Trophoblast cell (in vitro differentiated cells and primary cell): Measurements from ENCODE around the gene BTBD7.
A peak's percentile ranks its signal among the peaks of the same experiment; 100 is the strongest.

Experiments
- DNase-seq, 2 donors: peaks; one replicate each; pipeline ENCODE4 v3.0.0-alpha.2; 2016
- H2AFZ ChIP-seq: 2 replicates; pipeline ENCODE4 v1.6.1; 2013; ENCODE audit warnings: low read length, moderate library complexity, mild to moderate bottlenecking; ENCODE audit not compliant: insufficient read depth, poor library complexity
- H2AK5ac ChIP-seq: 2 replicates; pipeline ENCODE4 v1.6.1; 2013; ENCODE audit warnings: mild to moderate bottlenecking, low read length
- H2BK120ac ChIP-seq: 2 replicates; pipeline ENCODE4 v1.6.1; 2013; ENCODE audit warnings: low read length, mild to moderate bottlenecking, moderate library complexity; ENCODE audit not compliant: insufficient read depth, poor library complexity
- H2BK12ac ChIP-seq: 2 replicates; pipeline ENCODE4 v1.6.1; 2013; ENCODE audit warnings: mild to moderate bottlenecking, low read length, moderate library complexity
- H2BK5ac ChIP-seq: 2 replicates; pipeline ENCODE4 v1.6.1; 2013; ENCODE audit warnings: low read length, low read depth, moderate library complexity, mild to moderate bottlenecking; ENCODE audit not compliant: poor library complexity
- H3K14ac ChIP-seq: 2 replicates; pipeline ENCODE4 v1.6.1; 2013; ENCODE audit warnings: mild to moderate bottlenecking, low read length
- H3K18ac ChIP-seq: 2 replicates; pipeline ENCODE4 v1.6.1; 2013; ENCODE audit warnings: mild to moderate bottlenecking, low read length
- H3K23ac ChIP-seq: 2 replicates; pipeline ENCODE4 v1.6.1; 2013; ENCODE audit warnings: low read length
- H3K27ac ChIP-seq: 2 replicates; pipeline ENCODE4 v1.5.1; 2013; ENCODE audit warnings: low read depth, mild to moderate bottlenecking, inconsistent platforms, low read length, moderate library complexity
- H3K27me3 ChIP-seq: 2 replicates; pipeline ENCODE4 v1.6.1; 2013; ENCODE audit warnings: inconsistent platforms, mild to moderate bottlenecking, low read length, moderate library complexity; ENCODE audit not compliant: insufficient read depth
- H3K36me3 ChIP-seq, 2 experiments: 1 replicate in 1 of 2; 2 replicates in 1 of 2; pipeline ENCODE4 v1.6.1; 2013; ENCODE audit warnings: low read length in 2 of 2, mild to moderate bottlenecking in 2 of 2, moderate library complexity in 1 of 2; ENCODE audit not compliant: insufficient read depth in 2 of 2, control insufficient read depth in 1 of 2
- H3K4ac ChIP-seq: 2 replicates; pipeline ENCODE4 v1.6.1; 2013; ENCODE audit warnings: low read depth, mild to moderate bottlenecking, low read length, moderate library complexity
- H3K4me1 ChIP-seq, 2 experiments: 1 replicate in 1 of 2; 2 replicates in 1 of 2; pipeline ENCODE4 v1.6.1; 2013; ENCODE audit warnings: low read length in 2 of 2, mild to moderate bottlenecking in 2 of 2, moderate library complexity in 1 of 2; ENCODE audit not compliant: insufficient read depth in 2 of 2, control insufficient read depth in 1 of 2
- H3K4me2 ChIP-seq: 2 replicates; pipeline ENCODE4 v1.6.1; 2013; ENCODE audit warnings: inconsistent platforms, mild to moderate bottlenecking, low read length, moderate library complexity
- H3K4me3 ChIP-seq: 2 replicates; pipeline ENCODE4 v1.5.1; 2013; ENCODE audit warnings: mild to moderate bottlenecking, low read depth, low read length, inconsistent platforms
- H3K79me1 ChIP-seq: one replicate; pipeline ENCODE4 v1.6.1; 2013; ENCODE audit warnings: low read length
- H3K79me2 ChIP-seq: 2 replicates; pipeline ENCODE4 v1.6.1; 2013; ENCODE audit warnings: low read length, mild to moderate bottlenecking; ENCODE audit not compliant: control insufficient read depth, insufficient read depth, poor library complexity
- H3K9ac ChIP-seq: 2 replicates; pipeline ENCODE4 v1.6.1; 2013; ENCODE audit warnings: mild to moderate bottlenecking, low read length
- H3K9me3 ChIP-seq: 2 replicates; pipeline ENCODE4 v1.6.1; 2013; ENCODE audit warnings: low read depth, mild to moderate bottlenecking, control low read depth, inconsistent platforms, low read length; ENCODE audit not compliant: insufficient read depth
- H4K12ac ChIP-seq: 2 replicates; pipeline ENCODE4 v1.6.1; 2013; ENCODE audit warnings: low read depth, mild to moderate bottlenecking, low read length, moderate library complexity
- H4K8ac ChIP-seq: 2 replicates; pipeline ENCODE4 v1.6.1; 2013; ENCODE audit warnings: low read depth, mild to moderate bottlenecking, low read length, moderate library complexity
- H4K91ac ChIP-seq: one replicate; pipeline ENCODE4 v1.6.1; 2013; ENCODE audit warnings: low read depth, mild to moderate bottlenecking, low read length, moderate library complexity
- WGBS: extraction: QIAGEN DNeasy Blood & Tissue Kit; methylation state at CpG from one replicate; pipeline ENCODE4 v1.1.7; 2013; ENCODE audit warnings: missing lambda C conversion rate; ENCODE audit not compliant: insufficient read length, insufficient coverage; ENCODE audit errors: extremely low coverage; 5-methylcytosine and 5-hydroxymethylcytosine counted together

The BTBD7 gene

DNA sequence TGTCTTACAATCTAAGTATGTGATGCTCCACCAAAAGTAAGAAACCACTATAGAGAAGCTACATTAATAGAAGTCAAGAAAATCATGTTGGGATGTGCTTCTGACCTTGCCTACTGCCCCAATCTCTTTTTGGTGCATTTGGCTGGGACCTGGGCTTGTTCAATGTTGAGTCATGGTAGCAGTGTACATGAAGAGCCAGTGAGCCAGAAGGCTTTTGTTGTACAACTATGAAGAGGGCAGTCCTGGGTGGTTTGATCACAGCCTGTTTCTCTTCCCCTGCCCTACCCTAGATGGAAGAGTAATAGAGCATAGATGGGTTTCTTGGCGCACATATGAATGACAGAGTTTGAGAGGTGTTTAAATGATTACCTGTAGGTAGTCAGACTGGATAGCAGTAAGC lies 69.4 kb downstream of the BTBD7 start:
- no peak overlapping the region for H3K4me2 ChIP-seq
- WGBS, result no CpG with 5 or more reads among the region's 1 CpG
- peak overlapping the region; percentile 14 for H3K27ac ChIP-seq

GRCh38 chr14:93262446-93262845 lies 70.4 kb downstream of the BTBD7 start:
- no peak overlapping the region for H3K4me3 ChIP-seq
- H2BK120ac ChIP-seq, result no peak overlapping the region
- peak overlapping the region; percentile 56 for H2BK5ac ChIP-seq
- H3K18ac ChIP-seq, result no peak overlapping the region
- H3K4ac ChIP-seq, result no peak overlapping the region
- H3K36me3 ChIP-seq, result peaks cover 2 to 3% of the 10 kb centered on the region in 2 experiments
- no peak overlapping the region for H2AFZ ChIP-seq
- DNase-seq, result peak; percentile 56 to 93
- H3K79me1 ChIP-seq, result peaks cover 5% of the 10 kb centered on the region
- no peak overlapping the region for H3K9ac ChIP-seq
- no peaks in the 10 kb centered on the region for H3K27me3 ChIP-seq
- WGBS, result no CpG with 5 or more reads among the region's 2 CpGs
- H3K23ac ChIP-seq, result no peak overlapping the region
- no peak overlapping the region for H4K8ac ChIP-seq
- peaks cover 2 to 6% of the 10 kb centered on the region in 2 experiments for H3K4me1 ChIP-seq
- no peak overlapping the region for H4K91ac ChIP-seq
- H3K9me3 ChIP-seq, result no peaks in the 10 kb centered on the region
- no peak overlapping the region for H3K14ac ChIP-seq
- no peaks in the 10 kb centered on the region for H3K79me2 ChIP-seq
- no peak overlapping the region for H2AK5ac ChIP-seq
- H3K4me2 ChIP-seq, result no peak overlapping the region
- H4K12ac ChIP-seq, result no peak overlapping the region
- peak overlapping the region; percentile 78 for H3K27ac ChIP-seq
- no peak overlapping the region for H2BK12ac ChIP-seq

More for the DNA sequence above, 69.4 kb downstream of the BTBD7 start:
- Histone ChIP-seq H4K12ac (no peak overlapping the region), H4K8ac (no peak overlapping the region), H2BK12ac (no peak overlapping the region), H3K79me2 (no peaks in the 10 kb centered on the region), H4K91ac (no peak overlapping the region), H3K4me1 (peaks cover 2 to 6% of the 10 kb centered on the region in 2 experiments), H3K4ac (no peak overlapping the region), H3K27me3 (no peaks in the 10 kb centered on the region), H2BK5ac (no peak overlapping the region), H2AK5ac (no peak overlapping the region), H2AFZ (no peak overlapping the region), H3K9ac (no peak overlapping the region), H3K79me1 (peaks cover 5% of the 10 kb centered on the region), H3K9me3 (no peaks in the 10 kb centered on the region), H3K23ac (no peak overlapping the region), H3K14ac (no peak overlapping the region), H3K36me3 (peaks cover 2 to 3% of the 10 kb centered on the region in 2 experiments), H2BK120ac (no peak overlapping the region), H3K4me3 (no peak overlapping the region), H3K18ac (no peak overlapping the region)
- peak in 1 of 2 donors; percentile 10 for DNase-seq

- Histone ChIP-seq H4K91ac (no peak overlapping the region), H4K8ac (no peak overlapping the region), H4K12ac (no peak overlapping the region), H3K79me1 (no peaks in the 10 kb centered on the region), H3K79me2 (no peaks in the 10 kb centered on the region), H3K23ac (no peak overlapping the region), H3K9me3 (no peaks in the 10 kb centered on the region), H3K9ac (no peak overlapping the region), H3K18ac (peak overlapping the region; percentile 40), H2BK120ac (no peak overlapping the region), H2BK5ac (no peak overlapping the region), H3K14ac (no peak overlapping the region), H3K4me1 (no peaks in the 10 kb centered on the region), H3K27me3 (no peaks in the 10 kb centered on the region), H3K27ac (no peak overlapping the region), H3K4ac (no peak overlapping the region), H3K4me2 (no peak overlapping the region), H2AK5ac (no peak overlapping the region), H2AFZ (no peak overlapping the region), H2BK12ac (no peak overlapping the region), H3K4me3 (no peak overlapping the region), H3K36me3 (peaks cover 28 to 39% of the 10 kb centered on the region in 2 experiments)
- WGBS, result no CpG with 5 or more reads among the region's 7 CpGs
- no peak for DNase-seq
Measured at GRCh38 chr14:93249128-93249831, 83.6 kb downstream of the BTBD7 start.

DNA sequence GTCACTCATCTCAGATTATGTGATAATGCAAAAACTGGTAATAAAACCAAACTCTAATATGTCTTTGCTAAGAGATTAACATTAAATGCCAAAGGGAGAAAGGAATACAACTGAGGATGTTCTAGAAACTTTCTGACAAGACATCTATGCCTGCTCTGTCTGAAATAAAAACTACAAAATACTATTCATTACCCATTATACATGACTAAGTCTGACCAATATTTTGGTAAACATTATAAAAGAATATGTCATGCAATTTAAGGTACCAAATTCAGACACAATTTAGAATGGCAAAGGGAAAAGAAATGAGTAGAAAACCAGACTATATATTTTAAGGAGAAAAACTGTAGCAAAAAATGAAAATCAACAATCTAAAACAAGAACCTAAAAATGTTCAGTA lies 86.3 kb downstream of the BTBD7 start:
- Histone ChIP-seq H3K27me3 (no peaks in the 10 kb centered on the region), H3K9ac (no peak overlapping the region), H2BK5ac (no peak overlapping the region), H2AFZ (no peak overlapping the region), H3K27ac (no peak overlapping the region), H2BK120ac (no peak overlapping the region), H2BK12ac (no peak overlapping the region), H3K9me3 (no peaks in the 10 kb centered on the region), H3K4me1 (no peaks in the 10 kb centered on the region), H4K12ac (no peak overlapping the region), H3K79me2 (no peaks in the 10 kb centered on the region), H3K23ac (no peak overlapping the region), H3K36me3 (peaks cover 38 to 52% of the 10 kb centered on the region in 2 experiments), H3K14ac (no peak overlapping the region), H4K91ac (no peak overlapping the region), H3K79me1 (no peaks in the 10 kb centered on the region), H2AK5ac (no peak overlapping the region), H3K4me2 (no peak overlapping the region), H4K8ac (no peak overlapping the region), H3K18ac (no peak overlapping the region), H3K4ac (no peak overlapping the region), H3K4me3 (no peak overlapping the region)
- no peak for DNase-seq
